Activated T-helper 1 cell treated with anti-CD3 and anti-CD28 coated beads, Interleukin-2, amount 50 U/mL, for 16 hours (primary cell): Measurements from ENCODE around the gene DHFR2.
"Not testable (repeated sequence)": the region's sequence is repeated elsewhere in the genome, so short reads cannot be mapped to it uniquely, and the experiment has no call there.

ENCODE experiments used
- DNase-seq, 2 donors: peaks; one replicate each; pipeline ENCODE4 v3.0.0-alpha.2; 2020; ENCODE audit warnings: low read depth in 1 of 2, low spot score in 1 of 2

DHFR2 gene

GRCh38 chr3:94062513-94063404 is at the start of gene DHFR2, which contains the start of gene NSUN3:
TSS of gene DHFR2 (minus strand) at chr3:94062916. CDS start at chr3:94061511, 1,405 bp downstream.
TSS of gene NSUN3 (plus strand) at chr3:94063061. CDS start at chr3:94063127, 66 bp downstream.
- peak; percentile 55 to 69 for DNase-seq

GRCh38 chr3:94110854-94111253 is 48.1 kb upstream of the DHFR2 start:
- DNase-seq, result no peak

- DNase-seq, result not testable (repeated sequence)
These were observed 47.5 kb upstream of the DHFR2 start for GRCh38 chr3:94110232-94110631.

GRCh38 chr3:94106268-94106667 is 43.6 kb upstream of the DHFR2 start:
- DNase-seq, result no peak

GRCh38 chr3:94101860-94102259 is 39.1 kb upstream of the DHFR2 start:
- DNase-seq, result no peak

GRCh38 chr3:94099311-94099710 is 36.6 kb upstream of the DHFR2 start:
- DNase-seq, result no peak

GRCh38 chr3:94098452-94098851 is 35.7 kb upstream of the DHFR2 start:
- DNase-seq, result no peak

GRCh38 chr3:94095111-94095510 is 32.4 kb upstream of the DHFR2 start:
- DNase-seq, result no peak

GRCh38 chr3:94093151-94093550 is 30.4 kb upstream of the DHFR2 start:
- DNase-seq, result no peak

- DNase-seq, result no peak
These were observed 29.4 kb upstream of the DHFR2 start for GRCh38 chr3:94092086-94092485.

GRCh38 chr3:94089126-94089525 is 26.4 kb upstream of the DHFR2 start:
- no peak for DNase-seq

GRCh38 chr3:94083261-94083660 is 20.5 kb upstream of the DHFR2 start:
- DNase-seq, result no peak

- no peak for DNase-seq
These were observed 19.7 kb upstream of the DHFR2 start for GRCh38 chr3:94082391-94082937.

GRCh38 chr3:94081884-94082283 is 19.2 kb upstream of the DHFR2 start:
- no peak for DNase-seq

- DNase-seq, result not testable (repeated sequence)
These were observed 17.8 kb upstream of the DHFR2 start for GRCh38 chr3:94080552-94080951.

GRCh38 chr3:94076055-94076454 is 13.3 kb upstream of the DHFR2 start:
- no peak for DNase-seq

GRCh38 chr3:94071713-94072284 is 9.1 kb upstream of the DHFR2 start:
- DNase-seq, result no peak

- DNase-seq, result no peak
These were observed 7.7 kb upstream of the DHFR2 start for GRCh38 chr3:94070341-94070911.

GRCh38 chr3:94069194-94069813 is 6.6 kb upstream of the DHFR2 start:
- DNase-seq, result no peak

GRCh38 chr3:94066506-94067500 is 4.1 kb upstream of the DHFR2 start:
- no peak for DNase-seq
